Activated CD4-positive, alpha-beta T cell treated with anti-CD3 and anti-CD28 coated beads for 1 hour (primary cell): ENCODE measurements around the gene DNAI1.
A peak's percentile ranks its signal among the peaks of the same experiment; 100 is the strongest.
"Not testable (repeated sequence)": the region's sequence is repeated elsewhere in the genome, so short reads cannot be mapped to it uniquely, and the experiment has no call there.

Experiments
- DNase-seq: peaks from one replicate; pipeline ENCODE4 v3.0.0-alpha.2; 2020

Gene DNAI1

DNA sequence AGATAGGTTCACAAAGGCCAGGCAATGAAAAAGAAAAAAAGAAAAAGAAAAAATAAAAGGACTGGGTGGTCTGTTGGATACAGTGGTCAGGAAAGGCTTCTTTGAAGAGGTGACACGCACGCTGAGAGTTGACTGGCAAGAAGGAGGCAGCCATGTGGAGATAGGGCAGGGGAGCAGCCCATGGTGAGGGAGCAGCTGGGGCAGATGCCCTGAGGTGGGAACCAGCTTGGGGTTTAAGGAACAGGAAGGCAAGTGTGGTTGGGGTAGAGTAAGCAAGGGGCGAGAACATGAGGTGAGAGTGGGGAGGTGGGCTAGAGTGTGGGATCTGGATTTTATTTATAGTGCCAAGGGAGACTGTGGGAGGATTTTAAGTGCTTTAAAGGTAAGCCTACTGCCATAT is 57.4 kb downstream of the DNAI1 start:
- DNase-seq, result no peak

DNA sequence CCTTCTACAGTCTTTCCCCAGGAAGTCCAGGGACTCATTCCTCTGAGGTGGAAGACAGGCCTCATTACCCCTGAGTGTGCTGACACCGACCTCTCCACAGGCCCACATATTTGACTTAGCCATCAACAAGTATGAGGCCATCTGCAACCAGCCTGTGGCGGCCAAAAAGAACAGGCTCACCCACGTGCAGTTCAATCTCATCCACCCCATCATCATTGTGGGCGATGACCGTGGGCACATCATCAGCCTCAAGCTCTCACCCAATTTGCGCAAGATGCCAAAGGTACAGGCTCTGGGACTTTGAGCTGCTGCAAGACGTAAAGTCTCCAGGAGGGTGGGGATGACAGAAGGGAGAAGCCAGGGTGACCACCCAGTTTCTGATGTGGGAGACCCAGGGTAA is 58.6 kb downstream of the DNAI1 start:
- DNase-seq, result no peak

DNA sequence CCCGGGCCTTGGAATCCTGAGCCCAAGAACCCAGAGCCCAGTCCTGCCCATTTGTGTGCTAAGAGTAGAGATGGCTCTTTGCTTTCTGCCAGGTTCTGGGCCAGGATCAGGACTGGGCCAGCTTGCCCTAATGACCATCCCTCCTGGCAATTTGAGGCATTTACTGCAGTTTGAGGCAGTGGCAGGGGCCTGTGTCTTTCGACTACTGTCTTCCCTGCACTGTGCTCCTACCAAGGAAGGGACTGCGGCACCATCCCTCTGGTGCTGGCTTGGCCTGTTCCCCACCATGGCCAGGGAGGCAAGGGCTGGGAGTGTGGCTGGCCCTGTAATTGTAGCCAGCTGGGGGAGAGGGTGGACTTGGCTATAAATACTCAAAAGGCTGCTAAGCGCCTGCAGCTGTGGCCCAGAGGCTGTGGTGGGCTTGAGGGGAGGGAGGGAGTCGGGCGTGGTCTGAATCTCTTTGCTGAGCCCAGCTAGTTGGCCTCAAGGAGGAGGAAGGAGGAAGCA is 59.6 kb downstream of the DNAI1 start:
- no peak for DNase-seq

DNA sequence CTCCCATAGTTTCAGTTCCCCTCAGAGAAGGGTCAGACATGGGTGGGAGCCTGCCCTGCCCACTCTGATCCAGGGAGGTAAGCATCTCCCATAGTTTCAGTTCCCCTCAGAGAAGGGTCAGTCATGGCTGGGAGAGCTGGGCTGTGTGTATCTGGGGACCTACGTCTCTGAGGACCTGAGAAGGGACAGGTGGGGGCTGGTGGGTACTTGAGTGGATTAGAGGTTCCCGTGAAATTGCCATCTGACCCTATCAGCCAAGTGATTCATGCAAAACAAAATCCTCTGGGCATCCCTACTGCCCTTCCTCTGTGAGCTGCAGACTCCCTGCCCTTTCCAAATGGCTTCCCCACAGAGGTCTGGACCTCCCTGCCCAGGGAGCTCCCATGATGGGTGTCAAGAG is 60.3 kb downstream of the DNAI1 start:
- DNase-seq, result no peak

DNA sequence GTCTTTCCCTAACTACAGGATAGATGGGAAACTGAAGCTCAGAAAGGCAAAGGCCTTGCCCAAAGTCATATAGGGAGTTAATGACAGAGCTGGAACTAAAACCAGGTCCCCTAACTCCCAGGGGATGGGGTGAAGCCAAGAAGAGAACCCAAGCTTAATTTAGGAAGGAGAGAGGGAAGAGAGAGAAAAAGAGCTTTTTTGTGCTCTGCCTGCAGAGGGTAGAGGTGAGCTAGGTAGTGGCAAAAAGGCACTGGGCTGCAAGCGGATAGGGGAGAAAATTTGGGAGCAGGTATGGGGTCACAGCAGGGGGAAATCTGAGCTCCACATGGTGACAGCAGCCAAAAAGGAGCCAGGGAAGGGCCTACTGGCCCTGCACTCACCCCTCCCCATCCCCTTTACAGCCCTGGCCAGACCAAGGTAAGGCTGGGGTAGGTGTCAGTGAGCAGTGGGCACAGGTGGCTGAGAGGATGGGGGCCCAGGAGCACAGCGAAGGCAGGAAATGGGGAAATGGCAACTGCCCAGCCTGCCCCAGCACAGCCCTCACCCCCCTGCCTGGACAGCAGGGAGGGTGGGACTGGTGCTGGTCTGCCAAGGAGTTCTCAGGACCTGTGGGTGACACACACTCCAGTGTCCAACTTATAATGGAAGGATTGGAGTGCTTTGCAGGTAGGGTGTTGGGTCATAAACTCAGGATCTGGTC is 60.9 kb downstream of the DNAI1 start:
- no peak for DNase-seq

DNA sequence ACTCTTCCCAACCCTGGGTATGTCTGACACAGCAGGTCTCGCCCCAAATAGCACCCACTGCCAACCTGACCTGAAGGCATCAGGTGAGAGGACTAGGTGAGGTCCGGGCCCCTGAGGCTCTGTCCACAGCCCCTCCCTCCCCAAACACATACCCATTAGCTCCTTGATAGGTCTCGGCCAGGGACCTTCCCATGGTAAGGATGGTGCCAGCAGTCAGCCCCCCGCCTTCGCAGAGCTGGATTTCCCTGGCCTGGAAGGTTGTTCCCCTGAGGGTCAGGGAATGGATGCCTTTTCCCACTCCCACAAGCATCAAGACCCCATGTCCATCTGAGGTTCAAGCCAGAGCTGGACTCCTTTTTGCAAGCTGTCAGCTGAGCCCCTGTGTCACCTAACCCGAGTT is 61.5 kb downstream of the DNAI1 start:
- no peak for DNase-seq

DNA sequence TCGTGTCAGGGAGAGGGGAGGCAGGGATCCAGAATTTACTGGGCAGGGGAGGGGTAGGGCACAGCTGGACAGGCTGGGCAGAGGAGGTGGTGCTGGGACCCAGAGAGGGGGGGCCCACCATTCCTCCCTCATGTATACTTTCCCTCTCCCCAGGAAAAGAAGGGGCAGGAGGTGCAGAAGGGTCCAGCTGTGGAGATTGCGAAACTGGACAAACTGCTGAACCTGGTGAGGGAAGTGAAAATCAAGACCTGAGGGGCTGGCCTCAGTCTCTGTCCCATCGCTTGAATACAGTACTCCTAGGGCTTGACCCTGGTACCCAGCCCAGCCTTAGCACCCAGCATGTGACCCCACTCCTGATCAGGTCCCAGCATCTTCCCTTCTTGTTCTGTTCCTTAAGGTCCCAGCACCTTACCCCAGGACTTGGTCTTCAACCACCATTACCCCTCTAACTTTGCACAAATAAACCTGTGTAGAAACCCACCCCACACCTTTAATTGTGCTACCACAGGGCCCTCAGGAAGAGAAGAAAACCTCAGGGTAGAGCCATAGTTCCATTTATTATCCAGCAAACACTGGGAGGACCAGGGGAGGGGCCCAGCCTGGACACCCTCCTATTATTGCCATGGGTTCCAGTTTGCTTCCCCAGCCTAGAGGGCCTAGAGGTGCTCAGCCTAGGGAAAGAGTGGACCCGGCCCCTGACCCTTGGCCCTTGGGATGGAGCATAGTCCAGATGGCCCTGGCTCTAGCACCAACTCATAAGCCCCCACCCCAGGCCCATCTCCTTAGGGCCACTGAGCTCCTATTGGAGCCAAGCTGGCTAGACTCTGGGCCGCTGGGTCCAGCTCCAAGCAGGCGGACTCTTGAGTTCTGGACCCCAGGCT is 62.1 kb downstream of the DNAI1 start:
- no peak for DNase-seq

DNA sequence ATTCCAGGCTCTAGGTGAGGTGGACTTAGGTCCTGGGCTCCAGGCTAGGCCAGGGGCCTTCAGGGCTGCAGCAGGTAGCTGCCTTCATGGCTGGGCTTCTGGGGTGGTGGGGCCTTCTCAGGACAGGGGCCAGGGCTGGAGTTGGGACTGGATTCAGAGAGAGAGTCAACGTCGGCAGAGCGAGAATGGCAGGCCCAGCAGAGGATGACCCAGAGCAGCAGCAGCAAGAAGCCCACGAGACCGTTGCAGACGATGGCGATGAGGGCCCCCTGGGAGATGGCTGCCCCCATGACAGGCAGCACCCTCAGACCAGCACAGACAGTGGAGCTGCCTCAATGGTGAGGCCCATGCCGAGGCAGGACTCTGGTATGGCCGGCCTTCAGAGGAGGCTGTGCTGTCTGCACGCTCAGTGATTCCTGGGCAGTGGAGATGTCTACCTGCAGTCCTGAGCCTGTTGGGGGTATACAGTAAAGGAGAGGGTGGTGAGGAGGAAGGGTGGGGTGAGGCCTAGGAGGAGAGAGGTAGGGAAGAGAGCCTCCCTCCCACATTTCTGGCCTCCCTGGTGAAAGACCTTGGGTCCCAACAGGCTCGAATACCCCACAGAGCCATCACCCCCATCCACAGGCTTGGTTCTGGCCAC is 62.9 kb downstream of the DNAI1 start:
- DNase-seq, result no peak

DNA sequence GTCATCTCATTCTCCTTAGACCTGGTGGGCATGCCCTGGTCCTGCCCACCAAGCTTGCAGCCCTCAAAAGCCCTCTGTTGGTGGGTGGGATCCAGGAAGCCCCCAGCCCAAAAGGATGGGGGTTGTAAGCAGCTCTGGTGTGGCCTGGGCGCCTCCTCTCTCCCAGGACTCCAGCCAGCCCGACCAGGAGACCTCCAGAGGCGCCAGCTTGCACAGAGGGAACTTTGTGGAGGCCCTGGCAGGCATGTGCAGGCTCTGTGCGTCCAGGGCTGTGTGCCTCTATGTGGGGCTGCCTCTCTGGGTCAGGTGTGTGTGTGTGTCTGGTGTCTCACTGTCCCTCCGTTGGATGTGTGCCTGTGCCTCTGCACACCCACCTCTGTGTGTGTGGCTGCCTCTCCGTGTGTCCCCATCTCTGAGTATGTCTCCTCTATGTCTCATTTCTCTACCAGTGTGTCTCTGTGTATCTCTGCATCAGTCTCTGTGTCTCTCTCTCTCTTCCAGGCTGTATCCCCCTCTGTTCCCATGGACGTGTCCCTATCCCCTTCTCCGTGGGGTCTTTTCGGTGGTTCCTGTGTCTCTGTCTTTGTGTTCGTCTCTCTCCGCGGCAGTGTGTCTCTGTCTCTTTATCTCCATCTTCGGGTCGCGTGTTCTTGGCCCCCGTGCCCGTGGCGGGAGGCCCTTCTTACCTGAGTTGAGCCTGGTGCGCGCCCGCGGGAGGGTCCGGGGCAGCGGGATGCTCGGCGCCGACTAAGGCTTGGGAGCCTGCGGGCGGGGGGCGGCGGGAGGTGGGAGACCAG is 63.7 kb downstream of the DNAI1 start:
- no peak for DNase-seq

DNA sequence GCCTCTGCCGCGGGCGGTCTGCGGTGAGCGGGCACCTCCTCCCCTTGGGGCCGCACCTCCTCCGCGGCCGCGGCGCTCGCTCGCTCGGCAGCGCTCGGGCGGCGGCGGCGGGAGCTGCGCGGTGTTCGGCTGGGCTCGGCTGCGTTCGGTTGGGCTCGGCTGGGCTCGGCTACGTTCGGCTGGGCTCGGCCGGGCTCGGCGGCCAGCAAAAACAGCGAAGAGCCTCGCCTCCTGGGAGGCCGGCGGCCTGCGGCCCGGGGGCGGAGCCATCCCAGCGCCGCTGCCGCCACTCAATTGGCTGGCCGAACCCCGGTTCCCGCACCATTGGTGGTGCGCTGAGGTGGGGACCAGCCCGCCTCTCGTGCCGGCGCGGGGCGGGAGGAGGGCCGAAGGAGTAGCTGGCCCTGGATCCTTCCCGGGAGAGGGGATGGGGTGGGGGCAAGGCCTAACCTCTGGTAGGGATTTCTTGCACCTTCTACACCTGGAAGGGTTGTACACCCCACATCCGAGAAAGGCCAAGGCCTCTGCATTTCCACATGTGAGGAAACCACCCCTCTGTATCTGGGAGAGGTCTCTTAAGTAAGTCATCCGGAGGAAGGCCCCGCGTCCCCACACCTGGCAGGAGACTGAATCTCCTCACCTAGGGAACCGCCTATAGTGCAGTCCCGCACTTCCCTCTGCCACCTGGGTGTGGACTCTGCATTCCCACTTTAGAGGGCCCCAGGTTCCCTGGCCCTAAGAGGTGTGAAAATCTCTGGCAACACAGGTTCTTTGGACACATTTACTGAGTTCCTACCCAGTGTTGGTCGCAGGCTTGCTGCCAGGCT is 64.6 kb downstream of the DNAI1 start, which contains the start of gene ENHO:
TSS of gene ENHO (minus strand) at position 20 of the 827 bp plus-strand sequence. CDS start 1,295 bp downstream, outside the sequence.
- DNase-seq, result peak; percentile 86

DNA sequence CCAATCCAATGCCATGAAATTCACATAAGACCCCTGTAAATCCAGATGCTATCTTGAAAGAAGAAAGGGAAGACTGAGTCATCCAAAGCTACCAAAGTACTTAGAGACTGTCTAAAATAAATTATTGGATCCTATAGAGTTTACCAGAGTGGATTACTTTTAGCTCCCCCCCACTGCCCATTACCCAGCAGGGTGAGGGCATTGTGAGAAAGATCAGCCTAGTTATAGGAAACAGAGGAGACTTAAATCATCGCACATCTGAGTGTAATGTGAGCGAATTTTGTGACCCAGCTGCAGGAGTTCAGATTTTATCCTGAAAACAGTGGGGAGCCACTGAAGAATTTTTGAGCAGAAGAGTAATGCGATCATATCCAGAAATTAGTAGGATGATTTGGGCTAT is 65.7 kb downstream of the DNAI1 start:
- DNase-seq, result no peak

DNA sequence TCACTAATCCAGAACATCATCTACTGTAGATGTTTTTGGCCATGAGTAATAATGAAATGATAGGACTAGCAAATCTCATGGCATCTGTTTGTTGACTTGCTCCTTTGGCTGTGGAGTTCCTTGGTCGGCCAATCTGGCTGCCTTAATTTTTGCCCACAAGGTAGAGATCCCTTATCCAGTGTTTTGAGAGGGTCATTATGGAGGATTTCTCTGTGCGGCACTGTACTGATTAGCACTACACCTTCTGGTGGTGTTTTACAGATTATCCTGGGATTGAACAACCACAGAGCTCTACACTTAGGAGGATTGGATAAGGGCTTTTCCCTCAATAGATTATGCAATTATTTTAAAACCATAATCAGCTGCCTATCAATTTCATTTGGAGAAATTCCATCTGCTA is 67.4 kb downstream of the DNAI1 start:
- no peak for DNase-seq

DNA sequence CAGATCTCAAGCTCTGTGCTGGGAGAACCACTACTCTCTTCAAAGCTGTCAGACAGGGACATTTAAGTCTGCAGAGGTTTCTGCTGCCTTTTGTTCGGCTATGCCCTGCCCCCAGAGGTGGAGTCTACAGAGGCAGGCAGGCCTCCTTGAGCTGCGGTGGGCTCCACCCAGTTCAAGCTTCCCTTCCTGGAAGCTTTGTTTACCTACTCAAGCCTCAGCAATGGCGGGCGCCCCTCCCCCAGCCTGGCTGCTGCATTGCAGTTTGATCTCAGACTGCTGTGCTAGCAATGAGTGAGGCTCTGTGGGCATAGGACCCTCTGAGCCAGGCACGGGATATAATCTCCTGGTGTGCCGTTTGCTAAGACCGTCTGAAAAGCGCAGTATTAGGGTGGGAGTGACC is 73.4 kb downstream of the DNAI1 start:
- not testable (repeated sequence) for DNase-seq

DNA sequence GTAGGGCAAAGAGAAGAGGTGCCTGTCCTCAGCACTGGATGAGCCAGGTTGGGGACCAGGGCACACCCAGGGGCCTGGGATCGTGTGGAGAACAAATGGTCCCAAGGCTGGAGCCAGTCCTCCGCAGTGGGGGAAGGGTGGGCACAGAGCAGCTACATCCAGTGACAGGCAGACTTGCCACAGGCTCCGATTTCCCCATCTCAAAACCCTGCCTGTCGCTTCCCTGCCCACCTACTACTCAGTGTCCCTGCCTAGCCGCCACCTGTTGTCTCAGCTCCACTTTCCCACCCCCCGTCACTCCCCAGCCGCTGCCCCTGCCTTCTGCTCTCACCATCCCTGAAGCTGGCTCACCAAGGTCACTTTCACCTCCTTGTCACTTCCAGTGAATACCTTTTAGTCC is 78.1 kb downstream of the DNAI1 start:
- DNase-seq, result no peak

DNA sequence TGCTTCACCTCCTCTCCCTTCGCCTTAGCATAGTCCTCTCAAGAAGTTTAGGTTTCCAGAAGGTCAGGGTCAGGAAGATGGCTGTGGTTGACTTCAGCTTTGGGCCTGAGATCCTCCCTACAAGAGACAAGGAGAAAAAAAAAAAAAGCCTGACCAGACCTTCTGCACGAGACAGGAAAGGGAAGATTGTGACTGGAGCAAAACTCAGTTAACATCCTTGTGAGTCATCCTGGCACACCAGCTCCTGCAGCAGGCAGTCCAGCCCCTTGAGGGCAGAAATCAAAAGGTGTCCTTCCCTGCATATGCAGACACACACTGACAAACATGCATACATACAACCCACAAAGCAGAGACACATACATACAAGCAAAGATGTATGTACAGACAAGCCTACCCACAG is 82.2 kb downstream of the DNAI1 start:
- DNase-seq, result no peak

DNA sequence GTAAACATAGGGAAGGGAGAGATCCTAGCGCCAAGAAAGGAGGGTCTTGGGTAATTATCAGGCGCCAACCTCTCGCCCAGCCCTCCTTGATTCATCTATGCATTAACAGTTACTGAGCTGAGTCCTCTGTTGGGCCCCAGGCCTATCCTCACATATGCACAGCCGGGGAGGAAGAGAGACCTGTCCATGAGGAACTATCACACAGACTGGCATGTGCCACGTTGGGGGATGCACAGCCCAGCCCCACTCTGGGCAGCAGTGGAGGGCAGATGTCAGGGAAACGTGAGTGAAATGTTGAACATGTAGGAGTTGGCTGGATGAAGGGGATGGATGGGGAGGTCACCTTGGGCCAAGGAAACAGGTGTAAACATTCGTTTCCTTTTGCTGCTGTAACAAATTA is 82.9 kb downstream of the DNAI1 start:
- DNase-seq, result no peak

DNA sequence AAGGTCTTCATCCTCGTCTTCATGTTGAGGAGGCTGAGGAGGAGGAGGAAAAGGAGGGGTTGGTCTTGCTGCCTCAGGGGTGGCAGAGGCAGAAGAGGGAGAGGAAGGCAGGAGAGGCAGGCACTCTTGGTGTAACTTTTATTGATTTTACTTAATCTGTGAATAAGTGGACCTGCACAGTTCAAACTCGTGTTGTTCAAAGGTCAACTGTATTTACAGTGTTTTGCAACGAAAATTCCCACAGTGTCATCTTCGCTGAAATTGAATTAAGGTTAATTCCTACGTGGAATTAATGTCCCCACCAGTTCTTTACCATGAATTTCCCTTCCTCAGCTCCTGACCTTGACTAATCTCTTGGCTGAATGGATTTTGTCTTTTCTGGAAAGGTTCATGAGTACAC is 85.4 kb downstream of the DNAI1 start:
- no peak for DNase-seq

DNA sequence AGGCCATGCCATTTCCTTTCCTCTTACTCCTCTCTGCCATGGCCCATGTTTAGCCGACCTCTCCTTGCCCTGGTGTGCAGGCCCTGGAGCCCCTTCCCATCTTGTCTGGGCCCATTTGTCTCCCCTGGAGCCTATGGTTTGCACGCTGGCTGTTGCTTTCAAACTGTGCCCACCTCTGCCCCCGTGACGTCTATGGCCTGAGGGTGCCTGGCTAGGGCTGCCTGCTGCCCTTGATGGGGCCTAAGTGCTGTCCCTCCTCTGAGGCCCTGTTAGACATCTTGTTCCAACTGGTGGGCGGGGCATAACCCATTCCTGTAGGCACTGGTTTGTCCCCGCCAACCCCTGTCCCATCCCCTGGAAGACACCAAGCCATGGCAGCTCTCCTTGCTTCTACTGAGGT is 86.9 kb downstream of the DNAI1 start:
- DNase-seq, result no peak

DNA sequence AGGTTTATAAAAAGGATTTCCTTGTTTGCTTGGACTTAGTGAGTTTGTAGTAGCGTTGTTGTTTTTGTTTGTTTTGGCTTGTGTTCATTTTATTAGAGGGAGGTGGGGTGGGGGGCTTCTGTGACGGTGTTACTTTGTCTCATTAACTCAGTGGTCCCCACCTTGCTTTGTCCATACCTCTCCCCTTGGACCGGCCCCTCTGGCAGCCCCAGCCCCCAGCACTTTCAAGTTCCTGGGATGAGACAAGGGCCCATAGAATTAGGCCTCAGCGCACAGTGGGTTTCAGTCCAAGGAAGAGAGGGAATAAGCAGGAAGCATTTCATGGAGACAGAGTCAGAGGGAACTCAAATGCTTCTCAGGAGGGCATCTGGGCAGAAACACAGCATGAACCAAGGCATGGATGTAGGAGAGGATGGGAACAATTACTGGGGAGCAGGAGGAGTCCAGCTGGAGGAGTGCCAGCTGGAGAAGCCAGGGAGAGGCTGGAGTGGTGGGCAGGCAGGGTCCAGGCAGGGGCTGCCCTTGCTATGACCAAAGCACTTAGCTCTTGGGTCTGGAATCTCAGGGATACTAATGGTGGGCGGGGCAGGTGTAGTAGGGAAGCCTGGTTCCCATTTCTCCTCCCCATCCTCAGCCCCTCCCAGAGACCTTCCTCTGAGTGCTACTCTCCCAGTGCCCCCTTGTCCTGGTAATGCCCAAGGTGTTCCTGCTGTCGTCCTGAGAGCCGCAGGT is 87.7 kb downstream of the DNAI1 start:
- no peak for DNase-seq

DNA sequence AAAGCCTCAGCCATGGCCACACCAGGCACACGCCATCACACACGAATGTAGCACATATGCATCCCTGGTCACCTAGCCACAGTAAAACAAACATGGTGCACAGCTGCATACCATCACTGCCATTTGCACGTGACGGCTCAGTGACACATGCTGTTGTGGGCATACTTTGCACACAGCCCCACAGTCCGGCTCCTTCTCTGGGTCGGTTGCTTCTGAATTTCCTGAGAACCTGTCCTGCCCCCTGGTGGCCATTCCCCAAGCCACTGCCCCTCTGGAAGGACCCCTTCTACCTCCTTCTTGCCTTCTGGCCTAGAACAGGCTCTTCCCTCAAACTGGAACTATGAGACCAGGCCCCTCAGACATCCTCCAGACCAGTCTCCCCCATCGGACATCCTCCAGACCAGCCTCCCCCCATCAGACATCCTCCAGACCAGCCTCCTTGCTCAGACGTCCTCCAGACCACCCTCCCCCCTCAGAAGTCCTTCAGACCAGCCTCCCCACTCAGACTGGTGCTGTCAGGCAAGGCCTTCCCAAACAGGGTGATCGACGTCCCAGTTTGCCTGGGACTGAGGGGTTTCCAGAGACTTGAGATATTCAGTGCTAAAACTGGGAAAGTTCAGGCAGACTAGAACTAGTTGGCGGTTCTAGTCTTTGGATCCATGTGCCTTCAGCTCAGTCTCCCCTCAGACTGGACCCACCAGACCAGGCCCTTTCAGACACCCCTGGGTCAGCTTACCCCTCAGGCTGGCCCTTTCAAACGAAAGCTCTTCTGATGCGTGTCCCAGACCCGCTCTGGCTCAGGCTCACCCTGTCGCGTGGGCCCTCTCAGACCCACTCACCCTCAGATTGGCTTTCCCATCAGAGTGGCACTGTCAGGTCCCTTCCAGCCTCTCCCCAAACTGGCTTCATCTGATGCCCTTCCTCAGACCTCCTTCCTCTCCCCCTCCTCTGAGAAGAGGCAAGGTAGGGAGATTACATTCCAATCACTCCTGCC is 88.5 kb downstream of the DNAI1 start:
- peak; percentile 17 for DNase-seq
